ENCODE measurements around the gene MNT. TPM values are rescaled to one million over a fixed set of nuclear protein-coding genes. Genes with fewer than 3 reads are reported as not detected.

The MNT gene
- total and polyA plus RNA-seq, 2 of the 8 experiments (the other 6 are each of a cell fraction or from before 2014, with no cell fraction given) = 5.0 to 17.3 TPM

- Histone ChIP-seq H2BK5ac (ENCODE audit: low read depth, low read length) (peak within 1 kb of the TSS; percentile 84), H3K56ac (replicated peaks; ENCODE audit: insufficient read length, low read depth, low read length) (peak within 1 kb of the TSS; percentile 48), H3K9me3 (ENCODE audit: insufficient read depth in 2 of 2, low read depth in 1 of 2, low read length in 1 of 2) (no peaks in the 10 kb centered on the region), H3K14ac (ENCODE audit: insufficient read length) (no peak within 1 kb of the TSS), H3K79me2 (ENCODE audit: control insufficient read depth in 1 of 2, insufficient read depth in 2 of 2, low read length in 2 of 2) (peaks cover 0 to 51% of the 10 kb centered on the region in 2 experiments; a peak in 2 of 4 replicates), H3K4me1 (replicated peaks in 1 of 4; ENCODE audit: control insufficient read depth in 3 of 4, insufficient read depth in 4 of 4, low read length in 3 of 4) (peaks cover 3 to 30% (median 13%) of the 10 kb centered on the region in 4 experiments; a peak in 6 of 7 replicates), H3K79me1 (ENCODE audit: low read depth, low read length) (peaks cover 5% of the 10 kb centered on the region), H2BK12ac (ENCODE audit: low read depth, low read length) (0 out of 2 replicates have a peak within 1 kb of the TSS, but pooled peaks have one; percentile 69), H2AK5ac (ENCODE audit: low read depth, low read length) (no peak within 1 kb of the TSS), H3K9ac (replicated peaks in 1 of 4; ENCODE audit: extremely low read depth in 1 of 4, low read depth in 3 of 4, low read length in 3 of 4) (peak within 1 kb of the TSS; percentile 77 to 98 (median 88)), H4K20me1 (replicated peaks in 1 of 2; ENCODE audit: control insufficient read depth in 1 of 2, insufficient read depth in 2 of 2, low read length in 2 of 2) (peaks cover 0 to 4% of the 10 kb centered on the region in 2 experiments), H2AFZ (ENCODE audit: low read length) (peak within 1 kb of the TSS; percentile 27; the same call in 1 of the 2 replicates), H4K8ac (ENCODE audit: extremely low read depth, insufficient read depth, low read length) (peak within 1 kb of the TSS; percentile 93), H3K4me3 (ENCODE audit: extremely low read depth in 1 of 4, insufficient read depth in 2 of 4, low read depth in 3 of 4, low read length in 4 of 4) (peak within 1 kb of the TSS; percentile 92 to 96 (median 94)), H3K4me2 (ENCODE audit: insufficient read depth in 1 of 2, low read depth in 2 of 2, low read length in 2 of 2) (peak within 1 kb of the TSS; percentile 85 to 99), H3K36me3 (ENCODE audit: control insufficient read depth in 2 of 4, insufficient read depth in 4 of 4, low read length in 3 of 4) (peaks cover 33 to 41% (median 37%) of the 10 kb centered on the region in 4 experiments), H2BK120ac (replicated peaks; ENCODE audit: low read depth, low read length) (no peak within 1 kb of the TSS), H4K5ac (ENCODE audit: insufficient read length, low read depth, low read length) (peak within 1 kb of the TSS; percentile 82), H3K18ac (ENCODE audit: extremely low read depth, low read length) (peak within 1 kb of the TSS; percentile 95), H2BK20ac (ENCODE audit: low read length) (no peak within 1 kb of the TSS), H3K23ac (ENCODE audit: insufficient read length) (peak within 1 kb of the TSS; percentile 71), H3K23me2 (ENCODE audit: low read depth, low read length) (peaks cover 20% of the 10 kb centered on the region), H2BK15ac (ENCODE audit: low read length) (0 out of 2 replicates have a peak within 1 kb of the TSS, but pooled peaks have one; percentile 55), H3K27me3 (replicated peaks in 1 of 4; ENCODE audit: control insufficient read depth in 3 of 4, extremely low read depth in 1 of 4, insufficient read depth in 3 of 4, low read length in 3 of 4) (no peaks in the 10 kb centered on the region), H3K4ac (replicated peaks; ENCODE audit: insufficient read length, low read depth, low read length) (peak within 1 kb of the TSS; percentile 65), H3K27ac (ENCODE audit: low read depth, low read length) (peak within 1 kb of the TSS; percentile 72), H4K91ac (replicated peaks; ENCODE audit: insufficient read length, low read length) (peak within 1 kb of the TSS; percentile 75)
- POLR2A ChIA-PET (ENCODE audit: partially characterized antibody) = interaction anchor here (0.6 to 11.4 kb wide), 28 partner anchors 8 to 375 kb away, joined by 3 to 230 read pairs (median 5); partner anchors contain the start of genes SMG6 and SRR
- no peak for FAIRE-seq
- 3% methylated on average over 48 of the region's 48 CpGs; no CpG with 5 or more reads in 1 of the 2 experiments for WGBS, 2 experiments (ENCODE audit: extremely low coverage in 1 of 2, insufficient coverage in 1 of 2, insufficient read length in 1 of 2, insufficient replicate concordance in 2 of 2, low coverage in 1 of 2, low lambda C conversion rate in 2 of 2, missing lambda C conversion rate in 1 of 2)
- CTCF ChIA-PET (ENCODE audit: partially characterized antibody) = interaction anchor here (1.0 to 8.2 kb wide), 7 partner anchors 11 to 80 kb away, joined by 3 to 69 read pairs (median 6); no protein-coding TSS in a partner anchor
- peak; percentile 67 to 91 for DNase-seq (ENCODE audit: low read depth in 1 of 2, low spot score in 2 of 2)
- TF ChIP-seq SIN3A (conservative IDR thresholded peaks at IDR 0.05 in 1 of 2, IDR thresholded peaks at IDR 0.05 in 1 of 2; ENCODE audit: low read depth in 1 of 2, low read length in 2 of 2) (peak; percentile 72 to 73; a peak in 1 of 4 replicates), ATF2 (IDR thresholded peaks at IDR 0.05; ENCODE audit: low read length) (0 out of 2 replicates have a peak, but pooled peaks have one; percentile 6), SAP30 (IDR thresholded peaks at IDR 0.05; ENCODE audit: insufficient read depth, insufficient replicate concordance, low read length) (peak; percentile 73), ASH2L (IDR thresholded peaks at IDR 0.05; ENCODE audit: low read length) (no peak), MAX (IDR thresholded peaks at IDR 0.05) (peak; percentile 79), TEAD4 (IDR thresholded peaks at IDR 0.05; ENCODE audit: low read depth, low read length) (no peak), YY1 (IDR thresholded peaks at IDR 0.05; ENCODE audit: low read depth, low read length) (peak; percentile 95), KDM5A (IDR thresholded peaks at IDR 0.05; ENCODE audit: low read length) (peak; percentile 98), BRCA1 (IDR thresholded peaks at IDR 0.05; ENCODE audit: low read depth, low read length) (peak; percentile 57; the same call in 1 of the 2 replicates)
Observed at GRCh38 chr17:2336215-2336851, 64.5 kb downstream of the MNT start, which contains the start of gene TSR1. Gene TSR1 (minus strand): TSS chr17:2336457. CDS start chr17:2336427, 30 bp downstream.
